ENCODE measurements around the gene MGP.
A peak's percentile ranks its signal among the peaks of the same experiment; 100 is the strongest.

MGP gene

DNA sequence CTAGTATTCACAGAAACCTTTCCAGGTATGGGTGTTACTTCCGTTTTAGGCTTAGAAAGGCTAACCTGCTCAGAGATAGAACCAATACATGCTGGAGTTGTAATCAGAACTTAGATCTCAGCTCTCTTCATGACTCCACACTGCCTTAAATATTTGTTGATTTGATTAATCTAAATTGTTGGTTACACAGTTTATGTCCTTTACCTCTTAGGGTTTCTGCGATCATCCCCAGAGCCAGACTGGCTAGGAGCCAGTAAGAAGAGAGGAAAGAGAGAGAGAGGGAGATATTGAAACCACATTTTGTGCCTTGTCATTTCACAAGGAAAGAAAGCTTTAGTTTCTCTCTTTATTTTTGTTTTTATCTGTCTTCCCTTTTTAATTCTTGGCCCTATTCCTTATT, 16.8 kb upstream of the MGP start:
- peak; percentile 76 for DNase-seq (ENCODE audit: low spot score)

DNA sequence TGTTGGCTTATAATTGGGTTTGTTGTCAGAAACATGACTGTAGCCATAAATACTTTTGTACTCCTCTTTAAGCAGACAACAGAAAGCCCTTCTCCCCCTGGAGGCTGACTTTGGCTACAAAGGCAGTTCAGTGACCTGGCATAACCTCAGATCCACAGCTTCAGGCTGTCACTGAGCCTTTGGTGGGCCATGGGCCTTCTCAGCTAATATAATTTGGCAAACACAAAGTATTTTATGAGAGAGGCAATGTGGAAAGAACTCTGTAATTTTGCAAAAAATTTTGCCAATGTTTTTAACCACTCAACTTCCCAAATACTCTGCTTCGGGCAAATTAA, 15.5 kb upstream of the MGP start:
- no peak for DNase-seq (ENCODE audit: low spot score)

DNA sequence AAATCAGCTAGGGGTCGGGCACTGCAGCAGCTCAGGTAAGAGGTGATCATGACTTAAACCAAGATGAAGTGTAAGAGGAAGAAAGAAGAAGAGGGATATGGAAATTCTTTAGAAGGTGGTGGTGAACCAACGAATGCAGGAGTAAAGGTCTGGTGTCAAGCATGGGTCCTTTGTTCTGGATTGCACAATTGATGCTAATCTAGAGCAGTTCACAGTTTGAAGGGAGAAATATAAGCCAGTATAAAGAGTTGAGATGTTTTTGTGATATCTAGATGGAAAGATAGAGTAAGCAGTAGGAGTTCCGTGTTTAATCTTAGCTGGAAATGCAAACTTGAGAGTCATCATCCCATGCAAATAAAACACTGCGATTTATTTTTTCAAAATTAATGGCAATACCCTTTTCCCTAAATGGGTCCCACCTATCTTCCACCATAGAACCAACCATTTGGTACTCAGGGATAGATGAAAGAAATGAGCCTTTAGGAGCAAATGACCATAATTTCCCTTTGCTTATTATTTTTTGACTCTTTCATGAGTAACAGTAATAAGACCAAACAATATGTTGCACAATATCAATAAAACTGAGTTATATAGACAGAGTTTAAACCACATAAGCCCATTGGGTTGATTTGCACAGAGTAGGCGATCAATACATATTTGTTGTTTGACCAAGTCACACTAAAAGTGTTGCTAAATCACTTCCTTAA, 15.0 kb upstream of the MGP start:
- DNase-seq (ENCODE audit: low spot score): no peak

- DNase-seq (ENCODE audit: low spot score): peak; percentile 78
Measured at GRCh38 chr12:14896521-14897169, 11.0 kb upstream of the MGP start.

DNA sequence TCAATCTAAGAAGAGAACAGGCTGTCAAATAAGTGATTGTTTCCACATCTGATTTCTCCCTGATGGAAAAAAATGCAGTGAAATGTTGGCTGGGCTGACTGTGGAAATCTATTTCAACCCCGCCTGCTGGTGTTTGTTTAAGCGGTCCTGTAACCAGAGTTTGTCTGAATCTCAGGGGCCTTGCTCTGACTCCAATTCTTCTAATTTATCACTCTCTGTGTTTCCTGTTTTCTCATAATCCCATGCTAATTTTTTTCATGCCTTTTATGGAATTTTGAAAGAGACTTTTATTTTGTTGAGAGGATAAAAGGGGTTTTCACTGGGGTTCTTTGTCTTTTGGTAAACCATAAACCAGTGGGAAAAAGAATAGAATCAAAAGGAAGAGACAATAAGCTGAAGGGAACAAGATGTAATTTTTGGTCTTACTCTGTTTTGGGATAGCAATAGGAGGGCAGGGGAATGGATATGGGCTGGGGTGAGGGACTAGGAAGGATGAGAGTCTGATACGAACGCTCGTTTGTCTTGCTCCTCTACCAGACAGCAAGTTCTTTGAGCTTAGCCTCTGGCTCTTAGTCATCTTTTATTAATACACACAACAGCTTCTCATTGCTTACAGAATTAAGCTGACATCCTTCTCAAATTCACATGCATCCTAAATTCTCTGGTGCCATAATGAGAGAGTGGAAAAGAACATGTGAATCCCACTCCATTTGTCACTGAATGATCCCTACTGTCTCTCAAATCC, 8.0 kb upstream of the MGP start:
- DNase-seq (ENCODE audit: low spot score): no peak

DNA sequence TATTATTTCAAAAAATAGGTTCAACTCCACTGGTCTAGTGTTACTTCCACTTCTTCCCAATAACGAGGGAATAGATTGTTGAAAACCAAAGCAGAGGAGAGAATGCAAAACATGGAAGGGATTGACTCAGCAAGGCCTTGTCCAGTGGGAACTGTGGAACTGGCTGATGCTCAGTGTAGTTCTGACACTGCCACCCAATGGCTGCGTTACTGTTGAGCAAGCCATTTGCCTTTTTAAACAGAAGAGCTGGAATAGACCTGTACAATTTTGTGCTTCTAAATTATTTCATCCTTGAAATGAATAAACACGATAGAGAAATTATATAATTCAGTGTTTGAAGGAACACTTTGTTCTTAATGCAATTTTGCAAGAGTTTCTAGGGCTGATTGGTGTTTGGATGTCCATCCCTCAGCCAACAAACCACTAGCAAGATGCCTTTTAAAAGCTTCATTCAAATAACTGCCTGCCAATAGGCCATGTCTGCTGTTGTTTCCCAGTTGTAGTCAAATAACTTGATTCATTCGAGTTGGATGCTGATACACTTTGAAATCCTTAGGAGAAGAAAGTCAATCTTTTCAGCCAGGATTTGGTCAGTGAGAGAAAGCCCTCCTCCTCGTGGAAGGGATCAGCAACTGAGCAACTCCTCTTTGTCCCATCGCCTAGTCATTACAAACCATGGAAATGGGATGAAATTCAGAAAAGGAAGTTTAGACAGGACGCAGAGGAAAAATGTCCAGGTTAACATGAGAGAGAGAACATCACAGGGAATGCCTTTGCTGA, 7.3 kb upstream of the MGP start:
- no peak for DNase-seq (ENCODE audit: low spot score)

DNA sequence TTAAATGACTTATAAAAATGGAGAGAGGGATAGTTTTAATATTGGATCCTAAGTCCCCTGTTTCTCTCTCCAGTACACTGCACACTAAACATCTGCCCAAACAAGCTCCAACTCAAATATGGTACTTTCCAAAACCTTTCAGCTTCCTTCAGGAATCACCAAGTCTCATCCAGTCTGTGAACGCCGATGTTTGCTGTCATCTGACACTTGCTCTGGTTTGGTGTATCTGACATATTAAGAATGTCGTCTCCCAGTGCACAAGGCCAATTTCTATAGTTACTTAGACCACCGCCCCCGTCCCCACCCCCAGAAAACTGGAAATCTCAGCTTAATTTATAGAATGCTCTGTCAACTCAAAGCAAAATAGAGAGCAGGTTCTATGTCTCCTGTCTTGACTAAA, 5.0 kb upstream of the MGP start:
- no peak for DNase-seq (ENCODE audit: low spot score)

DNA sequence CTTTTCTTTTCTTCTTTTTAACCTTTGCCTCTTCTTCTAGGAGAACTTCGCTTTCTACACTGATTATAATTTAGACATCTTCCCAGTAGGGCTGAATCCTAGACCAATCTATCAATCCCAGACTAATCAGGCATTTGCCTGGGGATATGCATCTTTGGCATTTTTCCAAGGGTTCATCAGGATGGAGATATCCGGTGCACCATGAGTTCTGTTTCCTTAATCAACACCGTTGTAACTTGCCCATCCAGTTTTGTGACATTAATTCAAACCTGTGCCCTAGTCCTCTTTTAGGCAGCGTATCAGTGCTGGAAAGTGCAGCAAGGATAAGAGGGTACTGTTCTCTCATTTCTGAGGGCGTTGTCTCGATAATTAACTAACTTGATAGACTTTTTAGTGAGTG, 617 bp upstream of the MGP start:
- DNase-seq (ENCODE audit: low spot score): no peak

DNA sequence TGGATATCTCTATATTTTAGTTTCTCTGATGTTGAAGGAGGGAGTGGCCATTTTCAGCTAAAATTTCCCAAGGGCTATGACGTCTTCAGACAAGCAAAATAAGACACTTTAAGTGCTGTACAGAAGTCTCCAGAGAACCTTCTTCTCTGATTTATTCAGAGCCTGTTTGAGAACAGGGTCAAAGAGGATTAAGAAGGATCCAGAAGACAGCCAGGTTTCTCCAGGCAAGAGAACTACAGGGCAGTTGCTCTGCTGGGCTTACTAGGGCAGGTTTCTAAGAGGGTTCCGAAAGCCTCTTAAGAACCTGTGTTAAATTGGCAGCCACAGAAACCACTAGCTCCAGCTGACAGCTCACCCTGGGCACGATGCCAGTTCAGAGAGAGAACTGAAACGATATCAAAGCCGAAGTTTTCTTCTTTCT, 1.2 kb downstream of the MGP start:
- DNase-seq (ENCODE audit: low spot score): peak; percentile 90

DNA sequence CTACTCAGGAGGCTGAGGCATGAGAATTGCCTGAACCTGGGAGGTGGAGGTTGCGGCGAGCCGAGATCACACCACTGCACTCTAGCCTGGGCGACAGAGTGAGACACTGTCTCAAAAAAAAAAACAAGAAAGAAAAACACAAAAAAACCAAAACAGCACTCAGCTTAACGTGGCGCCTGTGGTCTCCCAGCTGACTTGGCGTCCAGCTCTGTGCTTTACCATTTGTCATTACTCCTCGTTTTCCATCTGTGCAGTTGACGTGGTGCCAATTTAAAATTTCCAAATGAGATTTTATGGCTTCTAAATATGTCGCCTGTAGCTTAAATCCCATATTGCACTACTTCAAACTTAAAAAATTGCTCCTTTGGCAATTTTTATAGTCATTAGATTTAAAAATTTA, 2.0 kb downstream of the MGP start:
- no peak for DNase-seq (ENCODE audit: low spot score)

GRCh38 chr12:14880890-14881453, 4.7 kb downstream of the MGP start:
- DNase-seq (ENCODE audit: low spot score): no peak

DNA sequence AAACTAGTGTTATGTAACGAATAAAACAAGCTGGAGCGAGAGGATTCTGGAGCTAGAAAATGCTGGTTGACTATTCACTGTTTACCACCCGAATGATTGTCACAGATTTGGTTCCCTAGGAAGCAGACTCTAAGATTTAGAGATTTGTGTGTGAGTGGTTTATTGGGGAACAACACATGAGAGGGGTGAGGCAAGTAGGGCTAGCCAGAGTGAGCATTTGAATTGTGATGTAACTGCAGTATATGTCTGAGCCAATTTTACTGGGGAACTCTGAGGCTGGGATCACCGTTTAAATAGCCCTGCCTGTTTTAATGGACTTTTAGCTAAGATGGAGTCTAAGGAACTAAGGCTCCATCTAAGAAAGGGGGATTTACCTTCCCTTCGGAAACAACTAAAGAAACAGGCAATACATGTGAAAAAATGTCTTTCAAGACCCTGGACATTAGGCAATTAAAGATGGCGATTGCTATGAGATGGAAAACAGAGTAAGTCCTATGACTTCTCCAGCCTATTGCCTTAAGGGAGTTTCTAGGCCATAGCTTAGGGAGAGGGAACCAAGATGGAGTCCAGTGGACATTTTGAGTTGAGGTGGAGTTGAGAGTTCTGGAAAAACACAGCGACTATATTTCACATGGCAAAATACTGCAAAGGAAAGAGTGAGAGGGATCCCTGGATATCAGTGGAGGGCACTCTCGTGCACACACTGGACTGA, 6.3 kb downstream of the MGP start:
- DNase-seq (ENCODE audit: low spot score): no peak

DNA sequence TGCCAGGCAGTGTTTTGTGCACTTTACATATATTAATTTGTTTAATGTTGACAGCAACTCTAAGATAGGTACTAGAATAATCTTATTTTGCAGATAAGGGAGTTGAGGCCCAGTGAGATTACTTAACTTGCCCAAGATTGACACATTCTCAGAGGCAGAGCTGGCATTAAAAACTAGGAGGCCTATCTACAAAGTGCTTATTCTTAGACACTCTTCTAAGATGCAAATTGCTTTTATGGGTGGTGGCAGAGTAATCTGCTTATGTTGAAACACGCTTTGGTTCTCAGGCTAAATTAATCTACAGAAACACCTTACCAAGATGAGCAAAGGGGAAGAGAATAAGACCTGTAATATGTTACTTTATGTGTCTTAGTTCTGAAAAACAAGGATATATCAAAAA, 7.2 kb downstream of the MGP start:
- DNase-seq (ENCODE audit: low spot score): no peak

GRCh38 chr12:14876833-14877232, 8.8 kb downstream of the MGP start:
- DNase-seq (ENCODE audit: low spot score): no peak

DNA sequence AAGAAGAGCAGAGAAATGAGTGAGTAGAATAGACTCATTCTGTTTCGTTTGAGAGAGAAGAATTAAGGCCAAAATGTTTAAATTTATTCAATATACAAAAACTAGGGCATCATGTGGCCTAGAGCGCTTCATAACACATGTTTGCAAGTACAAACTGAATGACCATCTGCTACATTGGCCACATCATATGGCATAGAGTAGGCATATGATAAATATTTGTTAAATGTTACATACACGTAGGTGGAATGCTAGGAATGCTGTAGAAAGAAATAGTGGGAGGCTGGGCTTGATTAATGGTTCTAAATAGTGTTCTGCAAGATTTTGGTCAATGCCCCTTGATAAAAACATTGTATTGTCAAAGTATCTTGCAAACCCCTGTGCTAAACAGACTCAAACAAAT, 10.8 kb downstream of the MGP start:
- DNase-seq (ENCODE audit: low spot score): no peak

DNA sequence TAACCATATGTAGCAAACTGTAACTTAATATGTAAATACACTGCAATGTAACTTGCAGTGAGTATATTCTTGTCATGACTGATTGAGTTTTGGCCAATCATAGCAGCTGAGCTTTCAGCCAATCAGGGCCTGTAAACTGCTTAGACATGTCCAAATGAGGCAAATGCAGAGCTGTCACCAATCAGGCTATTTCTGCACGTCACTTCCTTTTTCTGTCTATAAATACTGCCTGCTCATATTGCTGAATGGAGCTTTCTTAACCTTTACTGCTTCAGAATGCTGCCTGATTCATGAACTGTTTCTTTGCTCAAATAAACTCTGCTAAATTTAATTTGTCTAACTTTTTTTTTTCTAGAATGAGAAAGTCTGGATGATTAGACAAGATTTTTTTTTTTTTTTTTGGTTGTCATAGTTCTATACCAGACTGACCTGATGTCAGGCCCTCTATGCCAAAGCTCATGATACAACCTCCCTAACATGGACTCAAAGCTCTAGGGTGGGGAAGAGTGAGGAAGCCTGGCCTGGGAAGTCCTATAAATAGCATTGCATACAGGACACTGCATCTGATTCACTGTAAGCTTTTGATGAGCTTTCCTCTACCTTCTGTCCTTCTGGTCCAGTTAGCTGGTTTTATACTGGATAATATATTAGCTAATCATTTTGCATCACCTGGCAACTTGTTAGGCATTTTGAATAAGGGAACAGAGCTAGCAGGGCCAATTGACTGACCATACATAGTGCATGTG, 12.0 kb downstream of the MGP start:
- no peak for DNase-seq (ENCODE audit: low spot score)

GRCh38 chr12:14871886-14872285, 13.8 kb downstream of the MGP start:
- DNase-seq (ENCODE audit: low spot score): no peak

DNA sequence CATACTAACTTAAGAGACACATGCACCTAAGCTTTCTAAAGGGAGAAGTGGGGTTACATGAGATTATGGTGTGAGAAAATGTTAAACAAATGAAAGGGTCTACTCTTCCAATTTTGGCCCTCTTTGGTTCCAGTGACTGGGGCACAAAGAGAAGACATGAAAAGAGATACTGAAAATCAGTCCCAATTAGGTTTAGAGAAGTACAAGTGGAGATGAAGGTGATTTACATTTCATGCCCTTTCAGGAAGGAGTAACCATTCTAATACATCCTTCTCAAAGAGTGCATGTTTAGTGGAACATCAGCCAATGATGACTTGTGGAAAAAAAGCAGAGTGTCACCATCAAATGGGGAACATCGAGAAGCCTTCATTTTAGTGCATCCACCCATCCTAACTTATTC, 14.4 kb downstream of the MGP start:
- no peak for DNase-seq (ENCODE audit: low spot score)

- no peak for DNase-seq (ENCODE audit: low spot score)
Measured at GRCh38 chr12:14868916-14869506, 16.6 kb downstream of the MGP start.

DNA sequence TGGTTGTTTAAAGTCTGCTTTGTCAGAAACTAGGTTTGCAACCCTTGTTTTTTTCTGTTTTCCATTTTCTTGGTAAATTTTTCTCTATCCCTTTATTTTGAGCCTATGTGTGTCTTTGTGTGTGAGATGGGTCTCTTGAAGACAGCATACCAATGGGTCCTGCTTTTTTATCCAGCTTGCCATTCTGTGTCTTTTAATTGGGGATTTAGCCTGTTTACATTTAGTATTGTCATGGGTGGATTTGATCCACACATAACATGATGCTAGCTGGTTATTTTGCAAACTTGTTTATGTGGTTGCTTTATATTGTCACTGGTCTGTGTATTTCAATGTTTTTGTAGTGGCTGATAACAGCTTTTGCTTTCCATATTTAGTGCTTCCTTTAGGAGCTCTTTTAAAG, 25.2 kb downstream of the MGP start:
- no peak for DNase-seq (ENCODE audit: low spot score)

GRCh38 chr12:14858513-14858912, 27.1 kb downstream of the MGP start:
- DNase-seq (ENCODE audit: low spot score): no peak

All from hematopoietic multipotent progenitor cell treated with erythropoietin and hydrocortisone succinate and interleukin-3 and kit ligand, for 15 days (in vitro differentiated cells).